H9 (cell line): ENCODE measurements around the gene KIAA0513. TPM values are rescaled to one million over a fixed set of nuclear protein-coding genes. Genes with fewer than 3 reads are reported as not detected.

Experiments
- DNase-seq: peaks from one replicate; pipeline ENCODE4 v3.0.0-alpha.2; 2017
- H2AFZ ChIP-seq: one replicate; pipeline ENCODE4 v1.6.1; 2013; ENCODE audit warnings: mild to moderate bottlenecking, low read length, control low read depth, moderate library complexity
- H2AK5ac ChIP-seq: 2 replicates; pipeline ENCODE4 v1.6.1; 2013; ENCODE audit warnings: low read length, control low read depth, mixed read lengths; ENCODE audit not compliant: insufficient read length
- H2BK120ac ChIP-seq: one replicate; pipeline ENCODE4 v1.6.1; 2013; ENCODE audit warnings: low read depth, mild to moderate bottlenecking, low read length, control low read depth, inconsistent platforms; ENCODE audit not compliant: poor library complexity, severe bottlenecking
- H2BK12ac ChIP-seq: 2 replicates; pipeline ENCODE4 v1.6.1; 2013; ENCODE audit warnings: low read length, control low read depth, mixed read lengths, low read depth; ENCODE audit not compliant: insufficient read length
- H2BK15ac ChIP-seq: 2 replicates; pipeline ENCODE4 v1.6.1; 2013; ENCODE audit warnings: low read depth, low read length, control low read depth
- H2BK20ac ChIP-seq: one replicate; pipeline ENCODE4 v1.6.1; 2013; ENCODE audit warnings: low read depth, mild to moderate bottlenecking, low read length, control low read depth, inconsistent platforms; ENCODE audit not compliant: poor library complexity, severe bottlenecking
- H2BK5ac ChIP-seq: 2 replicates; pipeline ENCODE4 v1.6.1; 2013; ENCODE audit warnings: low read length, control low read depth, mixed read lengths; ENCODE audit not compliant: insufficient read length
- H3K14ac ChIP-seq: 2 replicates; pipeline ENCODE4 v1.6.1; 2013; ENCODE audit warnings: low read length, control low read depth; ENCODE audit not compliant: insufficient read depth
- H3K18ac ChIP-seq: 2 replicates; pipeline ENCODE4 v1.6.1; 2013; ENCODE audit warnings: low read depth, mild to moderate bottlenecking, mixed read lengths, low read length, control low read depth; ENCODE audit not compliant: insufficient read length
- H3K23ac ChIP-seq: 2 replicates; pipeline ENCODE4 v1.6.1; 2013; ENCODE audit warnings: low read length, control low read depth, mixed read lengths, low read depth; ENCODE audit not compliant: insufficient read length
- H3K23me2 ChIP-seq: 2 replicates; pipeline ENCODE4 v1.6.1; 2013; ENCODE audit warnings: low read depth, mild to moderate bottlenecking, mixed read lengths, low read length, control low read depth; ENCODE audit not compliant: insufficient read length, poor library complexity, severe bottlenecking
- H3K27ac ChIP-seq: 2 replicates; pipeline ENCODE4 v1.5.1; 2013; ENCODE audit warnings: low read length, control low read depth, mixed read lengths, low read depth; ENCODE audit not compliant: insufficient read length
- H3K27me3 ChIP-seq: 2 replicates; pipeline ENCODE4 v1.6.1; 2013; ENCODE audit warnings: low read length, control low read depth, inconsistent platforms; ENCODE audit not compliant: insufficient read depth
- H3K4ac ChIP-seq: 2 replicates; pipeline ENCODE4 v1.6.1; 2013; ENCODE audit warnings: low read depth, mild to moderate bottlenecking, control low read depth, inconsistent platforms, low read length, moderate library complexity
- H3K4me1 ChIP-seq: 2 replicates; pipeline ENCODE4 v1.6.1; 2013; ENCODE audit warnings: low read length, control low read depth, inconsistent platforms; ENCODE audit not compliant: insufficient read depth
- H3K4me2 ChIP-seq: 2 replicates; pipeline ENCODE4 v1.6.1; 2013; ENCODE audit warnings: low read length, control low read depth, mixed read lengths; ENCODE audit not compliant: insufficient read length, insufficient read depth
- H3K56ac ChIP-seq: 2 replicates; pipeline ENCODE4 v1.6.1; 2013; ENCODE audit warnings: low read depth, mild to moderate bottlenecking, mixed read lengths, low read length, control low read depth; ENCODE audit not compliant: insufficient read length
- H3K79me1 ChIP-seq: 2 replicates; pipeline ENCODE4 v1.6.1; 2013; ENCODE audit warnings: low read depth, mild to moderate bottlenecking, moderate library complexity, low read length, control low read depth, inconsistent platforms; ENCODE audit not compliant: insufficient read depth, poor library complexity, severe bottlenecking
- H3K79me2 ChIP-seq: 2 replicates; pipeline ENCODE4 v1.6.1; 2013; ENCODE audit warnings: low read length, control low read depth, inconsistent platforms; ENCODE audit not compliant: insufficient read depth
- H3K9ac ChIP-seq: 2 replicates; pipeline ENCODE4 v1.6.1; 2013; ENCODE audit warnings: low read length, control low read depth, mixed read lengths; ENCODE audit not compliant: insufficient read length; ENCODE audit errors: extremely low read depth
- H3K9me3 ChIP-seq: one replicate; pipeline ENCODE4 v1.6.1; 2013; ENCODE audit warnings: low read depth, low read length, inconsistent platforms; ENCODE audit not compliant: control insufficient read depth
- H3T11ph ChIP-seq: one replicate; pipeline ENCODE4 v1.6.1; 2013; ENCODE audit warnings: mild to moderate bottlenecking, low read length, control low read depth, inconsistent platforms
- H4K20me1 ChIP-seq: one replicate; pipeline ENCODE4 v1.6.1; 2013; ENCODE audit not compliant: control insufficient read depth, insufficient read length, insufficient read depth
- H4K5ac ChIP-seq: 2 replicates; pipeline ENCODE4 v1.6.1; 2013; ENCODE audit warnings: low read depth, mild to moderate bottlenecking, mixed read lengths, low read length, control low read depth; ENCODE audit not compliant: insufficient read length
- H4K8ac ChIP-seq: replicated peaks from 2 replicates; pipeline ENCODE4 v1.6.1; 2013; ENCODE audit warnings: low read length, control low read depth, mixed read lengths, low read depth; ENCODE audit not compliant: insufficient read length
- H4K91ac ChIP-seq: 2 replicates; pipeline ENCODE4 v1.6.1; 2013; ENCODE audit warnings: low read depth, mild to moderate bottlenecking, moderate library complexity, mixed read lengths, low read length, control low read depth; ENCODE audit not compliant: insufficient read length
- H3K27ac Mint-ChIP-seq, 3 experiments: 2 replicates in 2 of 3; 3 replicates in 1 of 3; pipeline ENCODE4 v1.8.0; 2020 to 2021; ENCODE audit warnings: mixed read lengths in 3 of 3, mild to moderate bottlenecking in 1 of 3, moderate library complexity in 1 of 3
- H3K27me3 Mint-ChIP-seq: 2 replicates; pipeline ENCODE4 v1.8.0; 2021; ENCODE audit warnings: low read depth, mild to moderate bottlenecking, moderate library complexity, mixed read lengths
- H3K36me3 Mint-ChIP-seq, 3 experiments: 2 replicates in 2 of 3; 3 replicates in 1 of 3; pipeline ENCODE4 v1.8.0; 2020 to 2021; ENCODE audit warnings: low read depth in 3 of 3, mixed read lengths in 3 of 3; ENCODE audit not compliant: insufficient read depth in 1 of 3
- H3K4me1 Mint-ChIP-seq, 2 experiments: 2 replicates each; pipeline ENCODE4 v1.8.0; 2020; ENCODE audit warnings: mixed read lengths in 2 of 2
- H3K4me3 Mint-ChIP-seq, 2 experiments: 2 replicates in 1 of 2; 3 replicates in 1 of 2; pipeline ENCODE4 v1.8.0; 2020 to 2021; ENCODE audit warnings: mild to moderate bottlenecking in 2 of 2, mixed read lengths in 2 of 2, moderate library complexity in 1 of 2
- H3K9me3 Mint-ChIP-seq, 2 experiments: 2 replicates in 1 of 2; 3 replicates in 1 of 2; pipeline ENCODE4 v1.8.0; 2020; ENCODE audit warnings: mild to moderate bottlenecking in 2 of 2, mixed read lengths in 2 of 2, moderate library complexity in 1 of 2
- WGBS: extraction: QIAGEN DNeasy Blood & Tissue Kit; methylation state at CpG from one replicate; pipeline ENCODE4 v1.1.7; 2013; ENCODE audit warnings: missing lambda C conversion rate, low lambda C conversion rate, mixed read lengths; ENCODE audit not compliant: insufficient read length; ENCODE audit errors: extremely low coverage; 5-methylcytosine and 5-hydroxymethylcytosine counted together
- total RNA-seq: library from RNA; stranded (reverse); gene quantifications from 2 replicates; pipeline ENCODE4 v1.2.1, GENCODE V29; 2021
- TF ChIP-seq, protein P1 (sequence below): fragments of 200-600 bp; sonication (generic); conservative IDR thresholded peaks from 3 replicates; pipeline ENCODE4 v1.8.0; 2021; ENCODE audit warnings: antibody characterized with exemption, mild to moderate bottlenecking

The KIAA0513 gene
- total RNA-seq, 1 experiment from 2014 or later, result 4.7 TPM

DNA sequence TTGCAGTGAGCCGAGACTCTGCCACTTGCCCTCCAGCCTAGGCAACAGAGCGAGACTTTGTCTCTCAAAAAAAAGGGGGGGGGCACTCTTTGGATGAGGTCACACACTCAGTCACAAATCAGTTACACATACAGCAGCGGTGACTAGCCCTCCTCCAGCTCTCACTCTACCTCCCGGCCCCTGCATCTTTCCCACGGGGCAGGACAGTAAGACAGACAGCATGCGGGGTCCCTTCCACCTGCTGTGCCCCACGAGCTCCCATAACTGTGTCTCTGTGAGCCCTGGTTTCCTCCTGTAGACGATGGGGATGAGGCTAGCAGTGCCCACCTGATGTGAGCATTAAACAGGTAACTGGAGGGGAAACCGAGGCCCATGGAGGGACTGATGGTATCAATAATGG lies 79.5 kb downstream of the KIAA0513 start:
- Histone ChIP-seq H2AFZ (no peak overlapping the region), H3K23me2 (no peaks in the 10 kb centered on the region), H3K56ac (no peak overlapping the region), H3K23ac (no peak overlapping the region), H2BK120ac (no peak overlapping the region), H4K20me1 (no peaks in the 10 kb centered on the region), H2BK20ac (no peak overlapping the region), H2BK12ac (no peak overlapping the region), H3K9ac (no peak overlapping the region), H2BK15ac (no peak overlapping the region), H2BK5ac (no peak overlapping the region), H3K79me2 (no peaks in the 10 kb centered on the region), H4K91ac (no peak overlapping the region), H3K18ac (no peak overlapping the region), H3K14ac (no peak overlapping the region), H3K4ac (no peak overlapping the region), H3K79me1 (no peaks in the 10 kb centered on the region), H2AK5ac (no peak overlapping the region), H3K4me1 (no peaks in the 10 kb centered on the region), H3T11ph (no peak overlapping the region), H4K8ac (no peak overlapping the region), H3K4me2 (no peak overlapping the region), H3K9me3 (no peaks in the 10 kb centered on the region), H3K27ac (no peak overlapping the region), H4K5ac (no peak overlapping the region), H3K27me3 (no peaks in the 10 kb centered on the region)
- no peaks in the 10 kb centered on the region for H3K9me3 Mint-ChIP-seq
- H3K27me3 Mint-ChIP-seq, result peaks cover 19% of the 10 kb centered on the region
- no CpG with 5 or more reads among the region's 9 CpGs for WGBS
- TF ChIP-seq, protein P1, sequence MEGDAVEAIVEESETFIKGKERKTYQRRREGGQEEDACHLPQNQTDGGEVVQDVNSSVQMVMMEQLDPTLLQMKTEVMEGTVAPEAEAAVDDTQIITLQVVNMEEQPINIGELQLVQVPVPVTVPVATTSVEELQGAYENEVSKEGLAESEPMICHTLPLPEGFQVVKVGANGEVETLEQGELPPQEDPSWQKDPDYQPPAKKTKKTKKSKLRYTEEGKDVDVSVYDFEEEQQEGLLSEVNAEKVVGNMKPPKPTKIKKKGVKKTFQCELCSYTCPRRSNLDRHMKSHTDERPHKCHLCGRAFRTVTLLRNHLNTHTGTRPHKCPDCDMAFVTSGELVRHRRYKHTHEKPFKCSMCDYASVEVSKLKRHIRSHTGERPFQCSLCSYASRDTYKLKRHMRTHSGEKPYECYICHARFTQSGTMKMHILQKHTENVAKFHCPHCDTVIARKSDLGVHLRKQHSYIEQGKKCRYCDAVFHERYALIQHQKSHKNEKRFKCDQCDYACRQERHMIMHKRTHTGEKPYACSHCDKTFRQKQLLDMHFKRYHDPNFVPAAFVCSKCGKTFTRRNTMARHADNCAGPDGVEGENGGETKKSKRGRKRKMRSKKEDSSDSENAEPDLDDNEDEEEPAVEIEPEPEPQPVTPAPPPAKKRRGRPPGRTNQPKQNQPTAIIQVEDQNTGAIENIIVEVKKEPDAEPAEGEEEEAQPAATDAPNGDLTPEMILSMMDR, result no peak
- peaks cover 2 to 14% of the 10 kb centered on the region in 2 experiments; a peak in 2 of 4 replicates for H3K4me1 Mint-ChIP-seq
- H3K27ac Mint-ChIP-seq, result no peak overlapping the region
- no peak overlapping the region for H3K4me3 Mint-ChIP-seq
- no peak for DNase-seq
- H3K36me3 Mint-ChIP-seq, result no peaks in the 10 kb centered on the region
